ENCODE results near the gene B3GNT3. TPM values are rescaled to one million over a fixed set of nuclear protein-coding genes. Genes with fewer than 3 reads are reported as not detected.

B3GNT3 gene
- total and polyA plus RNA-seq, 2 of the 4 experiments (the other 2 are of a cell fraction), result not detected

GRCh38 chr19:17840019-17840418 is 45.1 kb downstream of the B3GNT3 start:
- H2AFZ ChIP-seq (replicated peaks; ENCODE audit: low read length, poor library complexity), result no peak overlapping the region
- intact Hi-C loops (cut with micrococcal nuclease), result no loop called here
- no peak overlapping the region for H3K4me2 ChIP-seq (ENCODE audit: low read depth, low read length)
- ATAC-seq (ENCODE audit: low read depth) (no peak), DNase-seq (no peak)
- in situ Hi-C loops (cut with MboI; ENCODE audit: low sequenced_read_pairs), result no loop called here
- TF ChIP-seq FOS (IDR thresholded peaks at IDR 0.05; ENCODE audit: low read depth, low read length), result no peak
- no peak for TF ChIP-seq NFE2L2 (IDR thresholded peaks at IDR 0.05; ENCODE audit: low read depth, low read length)
- no peak for TF ChIP-seq ELK1 (IDR thresholded peaks at IDR 0.05; ENCODE audit: borderline replicate concordance, low read depth, low read length)
- no peak for TF ChIP-seq BHLHE40 (IDR thresholded peaks at IDR 0.05; ENCODE audit: low read depth, low read length)
- no peak for TF ChIP-seq MAFK (IDR thresholded peaks at IDR 0.05; ENCODE audit: low read depth, low read length)
- no peak for TF ChIP-seq CTCF (conservative IDR thresholded peaks at IDR 0.05; ENCODE audit: low read depth, low read length)
- no peak for TF ChIP-seq MXI1 (IDR thresholded peaks at IDR 0.05; ENCODE audit: borderline replicate concordance, low read depth, low read length)
- TF ChIP-seq USF2 (IDR thresholded peaks at IDR 0.05; ENCODE audit: low read depth, low read length), result no peak
- no peak for TF ChIP-seq RCOR1 (IDR thresholded peaks at IDR 0.05; ENCODE audit: insufficient replicate concordance, low read length)
- no peak for TF ChIP-seq RAD21 (IDR thresholded peaks at IDR 0.05; ENCODE audit: low read length)
- H3K9me1 ChIP-seq (ENCODE audit: insufficient read depth, low read length), result no peaks in the 10 kb centered on the region
- no peak overlapping the region for H3K18ac ChIP-seq (ENCODE audit: low read depth, low read length)
- H2AK5ac ChIP-seq (ENCODE audit: low read depth, low read length), result no peak overlapping the region
- no peak overlapping the region for H3K9ac ChIP-seq (ENCODE audit: low read depth, low read length)
- H3K9me3 ChIP-seq (ENCODE audit: control insufficient read depth, insufficient read depth, low read length), result no peaks in the 10 kb centered on the region
- H3K79me1 ChIP-seq (ENCODE audit: low read depth in 1 of 2, low read length in 2 of 2), result no peaks in the 10 kb centered on the region
- ChIA-PET CTCF (interaction anchor here (0.6 kb wide), 1 partner anchor 18 kb away, joined by 3 read pairs; no protein-coding TSS in a partner anchor), POLR2A (ENCODE audit: unreplicated experiment) (no interaction called here)
- WGBS, 2 experiments (ENCODE audit: extremely low coverage in 2 of 2, insufficient read length in 1 of 2), result 100% methylated on average over 3 of the region's 6 CpGs; no CpG with 5 or more reads in 1 of the 2 experiments
- no peak overlapping the region for H4K91ac ChIP-seq (ENCODE audit: insufficient read depth, low read depth, low read length)
- H4K20me1 ChIP-seq (ENCODE audit: insufficient read depth, low read length), result no peaks in the 10 kb centered on the region
- no peak overlapping the region for H4K5ac ChIP-seq (ENCODE audit: low read depth, low read length)
- no peak overlapping the region for H2BK20ac ChIP-seq (ENCODE audit: low read depth, low read length)
- peaks cover 4% of the 10 kb centered on the region for H3K4me1 ChIP-seq (ENCODE audit: control insufficient read depth, insufficient read depth, low read length)
- no peak overlapping the region for H2BK15ac ChIP-seq (ENCODE audit: low read depth, low read length)
- no TSS peak for BruUV-seq (replicated peaks)
- no peak overlapping the region for H2AK9ac ChIP-seq (replicated peaks; ENCODE audit: low read depth, low read length, poor library complexity)
- no peak overlapping the region for H3K14ac ChIP-seq (replicated peaks; ENCODE audit: low read depth, low read length)
- H2BK120ac ChIP-seq (ENCODE audit: low read depth, low read length), result no peak overlapping the region
- no peak overlapping the region for H2BK5ac ChIP-seq (ENCODE audit: low read depth, low read length, poor library complexity, severe bottlenecking)
- H3K23ac ChIP-seq (ENCODE audit: low read depth, low read length), result no peak overlapping the region
- H3K56ac ChIP-seq (ENCODE audit: extremely low read depth, insufficient read depth, low read length), result no peak overlapping the region
- H3K27me3 ChIP-seq (ENCODE audit: control insufficient read depth, insufficient read depth, low read length), result peaks cover 21% of the 10 kb centered on the region
- H4K8ac ChIP-seq (ENCODE audit: low read depth in 2 of 2, low read length in 2 of 2), result no peak overlapping the region
- H3K4ac ChIP-seq (ENCODE audit: low read depth, low read length), result no peak overlapping the region
- no peaks in the 10 kb centered on the region for H3K36me3 ChIP-seq (ENCODE audit: control insufficient read depth, insufficient read depth, low read length)
- no peak overlapping the region for H3K27ac ChIP-seq (ENCODE audit: insufficient read depth, low read length)
- dilution Hi-C loops (cut with HindIII; ENCODE audit: low sequenced_read_pairs, unreplicated experiment), result no loop called here
- no peak overlapping the region for H3K4me3 ChIP-seq (ENCODE audit: insufficient read depth, low read depth, low read length)
